Suprapubic skin (tissue), 4 donors: Measurements from ENCODE around the gene SNX8.
"Not testable (repeated sequence)": the region's sequence is repeated elsewhere in the genome, so short reads cannot be mapped to it uniquely, and the experiment has no call there.

Experiments
- EP300 ChIP-seq: sonication (generic); formaldehyde crosslinking; IDR thresholded peaks from one replicate; pipeline ENCODE4 v1.6.1; 2017; ENCODE audit warnings: antibody characterized with exemption
- POLR2AphosphoS5 ChIP-seq, 3 donors: sonication (generic); formaldehyde crosslinking; IDR thresholded peaks; one replicate each; pipeline ENCODE4 v1.6.1; 2017; ENCODE audit warnings: antibody characterized with exemption in 3 of 3
- TF ChIP-seq, protein P1 (sequence below), 2 donors: fragments of 200-600 bp in 1 of 2; fragments of 450-650 bp in 1 of 2; sonication (generic) in 1 of 2; IDR thresholded peaks; one replicate each; pipeline ENCODE4 v1.5.1; 2016 to 2019; ENCODE audit warnings: antibody characterized with exemption in 2 of 2, mild to moderate bottlenecking in 1 of 2, moderate library complexity in 1 of 2

DNA sequence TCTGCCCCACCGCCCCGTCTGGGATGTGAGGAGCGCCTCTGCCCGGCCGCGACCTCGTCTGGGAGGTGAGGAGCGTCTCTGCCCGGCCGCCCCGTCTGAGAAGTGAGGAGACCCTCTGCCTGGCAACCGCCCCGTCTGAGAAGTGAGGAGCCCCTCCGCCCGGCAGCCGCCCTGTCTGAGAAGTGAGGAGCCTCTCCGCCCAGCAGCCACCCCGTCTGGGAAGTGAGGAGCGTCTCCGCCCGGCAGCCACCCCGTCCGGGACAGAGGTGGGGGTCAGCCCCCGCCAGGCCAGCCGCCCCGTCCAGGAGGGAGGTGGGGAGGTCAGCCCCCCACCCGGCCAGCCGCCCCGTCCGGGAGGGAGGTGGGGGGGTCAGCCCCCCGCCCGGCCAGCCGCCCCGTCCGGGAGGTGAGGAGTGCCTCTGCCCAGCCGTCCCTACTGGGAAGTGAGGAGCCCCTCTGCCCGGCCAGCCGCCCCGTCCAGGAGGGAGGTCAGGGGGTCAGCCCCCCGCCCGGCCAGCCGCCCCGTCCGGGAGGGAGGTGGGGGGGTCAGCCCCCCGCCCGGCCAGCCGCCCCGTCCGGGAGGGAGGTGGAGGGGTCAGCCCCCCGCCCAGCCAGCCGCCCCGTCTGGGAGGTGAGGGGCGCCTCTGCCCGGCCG lies 11.4 kb downstream of the SNX8 start:
- not testable (repeated sequence) for TF ChIP-seq POLR2AphosphoS5 (IDR thresholded peaks at IDR 0.05); EP300
- TF ChIP-seq, protein P1, sequence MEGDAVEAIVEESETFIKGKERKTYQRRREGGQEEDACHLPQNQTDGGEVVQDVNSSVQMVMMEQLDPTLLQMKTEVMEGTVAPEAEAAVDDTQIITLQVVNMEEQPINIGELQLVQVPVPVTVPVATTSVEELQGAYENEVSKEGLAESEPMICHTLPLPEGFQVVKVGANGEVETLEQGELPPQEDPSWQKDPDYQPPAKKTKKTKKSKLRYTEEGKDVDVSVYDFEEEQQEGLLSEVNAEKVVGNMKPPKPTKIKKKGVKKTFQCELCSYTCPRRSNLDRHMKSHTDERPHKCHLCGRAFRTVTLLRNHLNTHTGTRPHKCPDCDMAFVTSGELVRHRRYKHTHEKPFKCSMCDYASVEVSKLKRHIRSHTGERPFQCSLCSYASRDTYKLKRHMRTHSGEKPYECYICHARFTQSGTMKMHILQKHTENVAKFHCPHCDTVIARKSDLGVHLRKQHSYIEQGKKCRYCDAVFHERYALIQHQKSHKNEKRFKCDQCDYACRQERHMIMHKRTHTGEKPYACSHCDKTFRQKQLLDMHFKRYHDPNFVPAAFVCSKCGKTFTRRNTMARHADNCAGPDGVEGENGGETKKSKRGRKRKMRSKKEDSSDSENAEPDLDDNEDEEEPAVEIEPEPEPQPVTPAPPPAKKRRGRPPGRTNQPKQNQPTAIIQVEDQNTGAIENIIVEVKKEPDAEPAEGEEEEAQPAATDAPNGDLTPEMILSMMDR (IDR thresholded peaks at IDR 0.05): not testable (repeated sequence)
